Naive thymus-derived CD4-positive, alpha-beta T cell (primary cell): ENCODE measurements around the gene ZFYVE28. TPM values are rescaled to one million over a fixed set of nuclear protein-coding genes. Genes with fewer than 3 reads are reported as not detected.

Experiments used
- ATAC-seq: fragments of 150-1000 bp; cut with Tn5 transposase; 2 replicates; pipeline ENCODE4 v1.10.0; 2021; ENCODE audit warnings: mild to moderate bottlenecking, moderate library complexity
- CTCF ChIA-PET: fragments of 350-600 bp; sonication (Branson Sonifier 250); formaldehyde crosslinking; loops from one replicate; lab custom pipeline; 2021; ENCODE audit warnings: antibody characterized with exemption; lab: Charles Lee
- POLR2A ChIA-PET: fragments of 350-600 bp; sonication (Branson Sonifier 250); formaldehyde crosslinking; loops from one replicate; lab custom pipeline; 2021; ENCODE audit warnings: antibody characterized with exemption, inconsistent platforms; lab: Charles Lee
- DNase-seq, 9 donors: peaks; one replicate each; pipeline versions ENCODE4 v3.0.0 to v3.0.0-alpha.2; 2020 to 2022; ENCODE audit warnings: mixed read lengths in 1 of 9
- H3K27ac ChIP-seq: one replicate; pipeline ENCODE4 v1.7.0; 2013; ENCODE audit warnings: mild to moderate bottlenecking, low read depth, low read length, moderate library complexity
- H3K27me3 ChIP-seq, 2 donors: one replicate each; pipeline ENCODE4 v1.7.0; 2013; ENCODE audit warnings: low read length in 2 of 2, mild to moderate bottlenecking in 2 of 2, moderate library complexity in 2 of 2; ENCODE audit not compliant: control insufficient read depth in 2 of 2, insufficient read depth in 2 of 2
- H3K36me3 ChIP-seq, 3 experiments: 1 replicate in 2 of 3; 2 replicates in 1 of 3; pipeline ENCODE4 v1.7.0; 2013; ENCODE audit warnings: low read length in 3 of 3, mild to moderate bottlenecking in 3 of 3, moderate library complexity in 1 of 3; ENCODE audit not compliant: insufficient read depth in 3 of 3, control insufficient read depth in 2 of 3
- H3K4me1 ChIP-seq, 2 donors: one replicate each; pipeline ENCODE4 v1.7.0; 2013; ENCODE audit warnings: low read length in 2 of 2, mild to moderate bottlenecking in 2 of 2, moderate library complexity in 1 of 2; ENCODE audit not compliant: control insufficient read depth in 2 of 2, insufficient read depth in 2 of 2
- H3K4me3 ChIP-seq: 2 replicates; pipeline ENCODE4 v1.7.0; 2013; ENCODE audit warnings: mild to moderate bottlenecking, low read length
- H3K9me3 ChIP-seq, 3 experiments: 1 replicate in 2 of 3; 2 replicates in 1 of 3; pipeline ENCODE4 v1.7.0; 2013; ENCODE audit warnings: low read length in 3 of 3; ENCODE audit not compliant: control insufficient read depth in 2 of 3
- H3K27ac Mint-ChIP-seq, 9 donors: one replicate each; pipeline ENCODE4 v1.8.0; 2020 to 2022; ENCODE audit warnings: mixed read lengths in 9 of 9, mild to moderate bottlenecking in 8 of 9, moderate library complexity in 5 of 9, inconsistent platforms in 2 of 9
- H3K27me3 Mint-ChIP-seq, 5 donors: one replicate each; pipeline ENCODE4 v1.8.0; 2021 to 2022; ENCODE audit warnings: mixed read lengths in 5 of 5, mild to moderate bottlenecking in 1 of 5
- H3K36me3 Mint-ChIP-seq, 5 donors: one replicate each; pipeline ENCODE4 v1.8.0; 2020 to 2022; ENCODE audit warnings: mixed read lengths in 5 of 5, mild to moderate bottlenecking in 3 of 5, inconsistent platforms in 1 of 5
- H3K4me1 Mint-ChIP-seq, 7 donors: one replicate each; pipeline ENCODE4 v1.8.0; 2020 to 2022; ENCODE audit warnings: mixed read lengths in 7 of 7, mild to moderate bottlenecking in 3 of 7, inconsistent platforms in 1 of 7
- H3K4me3 Mint-ChIP-seq, 10 donors: one replicate each; pipeline ENCODE4 v1.8.0; 2020 to 2022; ENCODE audit warnings: mild to moderate bottlenecking in 10 of 10, mixed read lengths in 10 of 10, moderate library complexity in 6 of 10, inconsistent platforms in 2 of 10
- H3K9me3 Mint-ChIP-seq, 11 donors: one replicate each; pipeline ENCODE4 v1.8.0; 2020 to 2022; ENCODE audit warnings: mixed read lengths in 11 of 11, mild to moderate bottlenecking in 4 of 11, inconsistent platforms in 1 of 11, moderate library complexity in 1 of 11
- intact Hi-C, 2 donors: fragments of 100-400 bp; cut with micrococcal nuclease; formaldehyde crosslinking; loops; one replicate each; pipeline ENCODE4 v1.15.1; 2023
- polyA plus RNA-seq, 2 donors: library from polyadenylated mRNA; unstranded; fragments of 300-500 nt; fragmentation: Illumina TruSeq; gene quantifications; one replicate each; pipeline ENCODE4 v1.2.3, GENCODE V29; 2021
- total RNA-seq, 6 experiments: library from RNA in 5 of 6; stranded (reverse) in 5 of 6; gene quantifications; 1 replicate in 5 of 6; 2 replicates in 1 of 6; pipeline ENCODE4 v1.2.3 and lab custom pipeline; 2021 to 2026

ZFYVE28 gene
- total and polyA plus RNA-seq, 7 experiments from 2014 or later = 6.1 to 26.5 (median 15.9) TPM

DNA sequence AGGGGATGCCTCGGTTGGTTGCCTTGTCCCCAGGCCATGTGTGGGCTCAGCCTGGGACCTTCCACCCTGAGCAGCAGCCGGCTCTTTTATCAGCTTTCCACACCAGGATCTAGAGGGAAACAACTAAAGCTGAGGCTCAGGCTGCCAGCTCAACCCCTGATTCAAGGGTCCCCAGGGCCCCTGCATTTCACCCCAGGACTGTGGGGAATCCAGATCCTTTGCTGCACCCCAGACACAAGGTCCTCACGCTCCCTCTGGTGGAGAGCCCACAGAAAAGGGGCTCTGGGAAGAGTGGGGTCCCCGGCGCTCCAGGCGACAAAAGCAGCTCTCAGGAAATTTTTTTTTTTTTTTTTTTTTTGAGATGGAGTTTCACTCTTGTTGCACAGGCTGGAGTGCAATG is 64.3 kb downstream of the ZFYVE28 start:
- ATAC-seq (peak; percentile 61), DNase-seq (peak in 5 of 9 donors; percentile 25 to 51 (median 44))
- Mint-ChIP-seq H3K4me3 (no peak overlapping the region), H3K27me3 (no peaks in the 10 kb centered on the region), H3K9me3 (no peaks in the 10 kb centered on the region), H3K4me1 (peaks cover 0 to 11% (median 6%) of the 10 kb centered on the region in 7 donors), H3K27ac (no peak overlapping the region), H3K36me3 (no peaks in the 10 kb centered on the region)
- H3K4me3 ChIP-seq = no peak overlapping the region
- H3K27ac ChIP-seq = no peak overlapping the region
- H3K27me3 ChIP-seq = no peaks in the 10 kb centered on the region
- intact Hi-C loops = loop anchor here (1.0 to 10.0 kb wide), 4 partner anchors 69 to 134 kb away; partner anchors contain the start of genes HAUS3 (in 1 of the 2) and POLN (in 1 of the 2)
- no peaks in the 10 kb centered on the region for H3K4me1 ChIP-seq
- CTCF ChIA-PET = interaction anchor here (0.8 to 1.5 kb wide), 3 partner anchors 130 to 137 kb away, joined by 3 to 7 read pairs (median 3); no protein-coding TSS in a partner anchor
- POLR2A ChIA-PET = no interaction called here
- peaks cover 0 to 6% (median 0%) of the 10 kb centered on the region in 3 experiments for H3K36me3 ChIP-seq
- H3K9me3 ChIP-seq = no peaks in the 10 kb centered on the region

DNA sequence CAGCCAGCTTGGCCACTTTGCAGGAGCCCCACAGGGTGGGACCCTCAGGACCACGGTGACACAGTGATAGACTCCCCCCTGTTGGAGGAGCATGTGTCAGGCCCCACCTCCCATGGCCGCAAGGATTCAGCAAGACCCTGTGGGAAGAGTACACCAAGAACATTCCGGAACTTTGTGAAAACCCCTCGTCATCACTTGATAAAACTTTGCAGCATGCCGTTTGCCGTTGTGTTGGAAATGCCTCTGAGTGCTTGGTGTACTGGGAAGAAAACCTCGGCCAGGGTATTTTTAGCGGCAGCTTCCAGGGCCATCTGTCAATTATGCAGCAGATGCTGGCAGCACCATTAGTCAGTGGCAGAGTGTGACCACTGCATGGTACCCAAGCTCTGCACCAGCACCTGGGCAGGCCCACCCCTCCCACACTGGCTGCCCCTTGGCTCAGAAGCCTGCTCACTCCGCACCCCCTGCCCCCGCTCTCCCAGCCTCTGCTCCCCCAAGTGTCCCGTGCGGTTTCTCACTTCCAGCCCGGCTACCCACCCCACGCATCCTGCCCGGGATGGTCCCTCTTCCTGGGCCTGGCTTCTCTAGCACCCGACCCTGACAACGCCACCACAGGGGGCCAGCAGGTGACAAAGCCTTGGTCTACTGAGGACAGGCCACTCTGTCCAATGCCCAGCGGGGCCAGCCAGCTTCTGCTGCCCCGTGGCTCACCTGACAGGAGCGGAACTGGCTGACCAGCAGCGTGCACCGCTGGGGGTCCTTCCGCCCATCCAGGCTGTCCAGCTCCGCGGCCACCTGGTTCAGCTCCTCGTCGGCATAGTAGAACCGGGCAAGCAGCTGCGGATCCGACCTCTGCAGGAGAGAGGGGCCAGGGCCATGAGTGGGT is 65.0 kb downstream of the ZFYVE28 start:
- Histone ChIP-seq H3K27me3 (no peaks in the 10 kb centered on the region), H3K4me1 (no peaks in the 10 kb centered on the region), H3K9me3 (no peaks in the 10 kb centered on the region), H3K27ac (no peak overlapping the region), H3K4me3 (no peak overlapping the region), H3K36me3 (peaks cover 0 to 6% (median 0%) of the 10 kb centered on the region in 3 experiments)
- POLR2A ChIA-PET = no interaction called here
- Mint-ChIP-seq H3K9me3 (no peaks in the 10 kb centered on the region), H3K27me3 (peaks cover 0 to 6% (median 0%) of the 10 kb centered on the region in 5 donors), H3K27ac (peak overlapping the region in 1 of 9 donors; percentile 45), H3K4me1 (peaks cover 0 to 11% (median 6%) of the 10 kb centered on the region in 7 donors), H3K36me3 (no peaks in the 10 kb centered on the region), H3K4me3 (no peak overlapping the region)
- DNase-seq (no peak), ATAC-seq (no peak)
- intact Hi-C loops = loop anchor here (1.0 to 10.0 kb wide), 4 partner anchors 69 to 133 kb away; partner anchors contain the start of genes HAUS3 (in 1 of the 2) and POLN (in 1 of the 2)
- CTCF ChIA-PET = interaction anchor here (0.8 to 1.5 kb wide), 2 partner anchors 129 to 133 kb away, joined by 3 to 7 read pairs; no protein-coding TSS in a partner anchor

DNA sequence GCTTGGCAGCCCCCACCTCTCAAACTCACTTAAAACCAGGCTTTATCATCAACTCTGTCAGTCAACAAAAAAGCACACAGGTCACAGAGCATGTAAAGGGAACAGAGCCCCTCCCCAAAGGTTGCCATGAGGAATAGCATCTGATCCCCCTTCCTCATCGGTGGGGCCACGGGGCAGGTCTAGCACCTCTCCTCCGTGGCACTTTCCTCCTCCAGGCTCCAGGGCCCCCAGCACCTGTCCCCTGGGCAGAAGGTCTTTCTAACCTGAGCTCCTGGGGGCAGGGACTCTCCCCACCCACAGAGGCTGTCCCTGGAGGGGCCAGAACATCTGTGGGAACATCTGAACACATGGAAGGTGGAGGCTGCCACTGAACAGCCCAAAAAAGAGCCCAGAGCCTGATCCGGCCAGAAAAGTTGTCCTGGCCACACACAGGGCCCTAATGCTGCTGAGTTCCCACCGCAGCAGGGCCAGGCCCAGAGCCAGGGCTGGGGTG is 65.7 kb downstream of the ZFYVE28 start:
- Histone ChIP-seq H3K27ac (no peak overlapping the region), H3K4me3 (no peak overlapping the region), H3K36me3 (peaks cover 0 to 6% (median 0%) of the 10 kb centered on the region in 3 experiments), H3K27me3 (no peaks in the 10 kb centered on the region), H3K9me3 (no peaks in the 10 kb centered on the region), H3K4me1 (no peaks in the 10 kb centered on the region)
- no peaks in the 10 kb centered on the region for H3K9me3 Mint-ChIP-seq
- peak in 1 of 9 donors; percentile 7 for DNase-seq
- ChIA-PET POLR2A (no interaction called here), CTCF (no interaction called here)
- H3K27ac Mint-ChIP-seq = peak overlapping the region in 1 of 9 donors; percentile 54
- ATAC-seq = no peak
- H3K36me3 Mint-ChIP-seq = no peaks in the 10 kb centered on the region
- peaks cover 0 to 17% (median 8%) of the 10 kb centered on the region in 7 donors for H3K4me1 Mint-ChIP-seq
- no peak overlapping the region for H3K4me3 Mint-ChIP-seq
- intact Hi-C loops = loop anchor here (5.0 to 10.0 kb wide), 2 partner anchors 68 to 110 kb away; partner anchors contain the start of genes HAUS3 (in 1 of the 2) and POLN (in 1 of the 2)
- H3K27me3 Mint-ChIP-seq = peaks cover 0 to 6% (median 0%) of the 10 kb centered on the region in 5 donors

DNA sequence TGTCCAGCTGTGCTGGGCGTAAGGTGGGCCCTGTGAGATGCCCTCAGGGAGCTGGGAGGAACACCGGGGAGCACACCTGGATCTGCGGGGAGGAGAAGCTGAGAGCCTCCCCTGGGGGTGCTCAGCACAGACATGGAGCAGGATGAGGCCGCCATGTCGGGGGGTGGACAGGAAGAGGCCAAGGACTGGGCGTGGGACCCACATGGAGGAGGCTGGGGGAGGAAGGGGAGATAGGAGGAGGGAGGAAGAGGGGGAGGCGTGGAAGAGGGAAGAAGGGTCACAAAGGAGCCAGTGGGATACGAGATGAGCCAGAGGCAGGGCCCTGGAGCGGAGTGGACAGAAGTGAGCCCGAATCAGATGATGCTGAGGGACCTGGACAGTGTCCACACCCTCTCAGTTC is 66.3 kb downstream of the ZFYVE28 start:
- Histone ChIP-seq H3K36me3 (peaks cover 0 to 6% (median 0%) of the 10 kb centered on the region in 3 experiments), H3K4me1 (no peaks in the 10 kb centered on the region), H3K4me3 (no peak overlapping the region), H3K27me3 (no peaks in the 10 kb centered on the region), H3K27ac (no peak overlapping the region), H3K9me3 (no peaks in the 10 kb centered on the region)
- ATAC-seq = no peak
- Mint-ChIP-seq H3K4me3 (no peak overlapping the region), H3K4me1 (peaks cover 2 to 23% (median 13%) of the 10 kb centered on the region in 7 donors), H3K27me3 (peaks cover 0 to 8% (median 0%) of the 10 kb centered on the region in 5 donors), H3K36me3 (peaks cover 0 to 2% (median 0%) of the 10 kb centered on the region in 5 donors), H3K9me3 (peaks cover 0 to 4% (median 0%) of the 10 kb centered on the region in 11 donors), H3K27ac (peak overlapping the region in 2 of 9 donors; percentile 38 to 54)
- POLR2A ChIA-PET = no interaction called here
- CTCF ChIA-PET = no interaction called here
- intact Hi-C loops = loop anchor here (5.0 to 10.0 kb wide), 2 partner anchors 67 to 110 kb away; partner anchors contain the start of genes HAUS3 (in 1 of the 2) and POLN (in 1 of the 2)
- DNase-seq = peak in 1 of 9 donors; percentile 18

DNA sequence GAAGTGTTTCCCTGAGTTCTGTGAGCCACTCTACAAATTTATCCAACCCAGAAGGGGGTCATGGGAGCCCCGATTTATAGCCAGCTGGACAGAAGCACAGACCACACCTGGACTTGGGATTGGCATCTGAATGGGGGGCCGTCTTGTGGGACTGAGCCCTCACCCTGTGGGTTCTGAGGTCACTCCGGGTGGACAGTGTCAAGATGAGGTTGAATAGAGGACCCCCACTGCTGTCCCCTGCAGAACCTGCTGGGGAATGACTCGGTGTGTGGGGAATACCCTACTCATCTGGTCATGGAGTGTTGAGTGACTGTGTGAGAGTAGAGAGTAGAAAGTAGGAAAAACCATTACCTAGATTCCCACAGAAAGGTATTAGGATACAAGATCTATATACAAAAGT is 67.5 kb downstream of the ZFYVE28 start:
- H3K4me3 ChIP-seq = no peak overlapping the region
- ATAC-seq (no peak), DNase-seq (peak in 1 of 9 donors; percentile 7)
- intact Hi-C loops = loop anchor here (5.0 to 10.0 kb wide), 2 partner anchors 66 to 109 kb away; partner anchors contain the start of genes HAUS3 (in 1 of the 2) and POLN (in 1 of the 2)
- Mint-ChIP-seq H3K27ac (peak overlapping the region in 1 of 9 donors; percentile 40), H3K36me3 (peaks cover 0 to 8% (median 0%) of the 10 kb centered on the region in 5 donors), H3K4me1 (peaks cover 3 to 24% (median 15%) of the 10 kb centered on the region in 7 donors), H3K4me3 (no peak overlapping the region), H3K9me3 (peaks cover 0 to 14% (median 0%) of the 10 kb centered on the region in 11 donors), H3K27me3 (peaks cover 0 to 8% (median 0%) of the 10 kb centered on the region in 5 donors)
- peaks cover 0 to 6% (median 0%) of the 10 kb centered on the region in 3 experiments for H3K36me3 ChIP-seq
- H3K9me3 ChIP-seq = no peaks in the 10 kb centered on the region
- CTCF ChIA-PET = no interaction called here
- H3K4me1 ChIP-seq = no peaks in the 10 kb centered on the region
- POLR2A ChIA-PET = no interaction called here
- H3K27me3 ChIP-seq = no peaks in the 10 kb centered on the region
- no peak overlapping the region for H3K27ac ChIP-seq

DNA sequence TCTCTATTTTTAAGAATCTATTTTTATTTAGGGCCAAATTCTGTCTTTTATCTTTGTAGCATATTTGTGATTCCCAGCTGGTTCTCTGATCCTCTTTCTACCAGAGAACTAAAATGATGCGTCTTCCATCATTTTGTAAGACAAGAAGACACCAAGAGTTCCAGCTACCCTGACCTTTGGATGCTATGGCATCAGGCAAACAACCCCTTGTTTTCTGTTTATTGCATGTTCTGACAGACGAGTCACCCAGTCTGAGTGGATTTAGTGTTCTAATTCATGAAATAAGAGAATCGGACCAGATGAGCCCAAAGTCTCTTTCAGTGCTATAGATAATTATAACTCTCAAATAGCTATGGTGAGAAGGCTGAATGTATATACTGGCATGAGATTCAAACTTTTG is 69.7 kb downstream of the ZFYVE28 start:
- peaks cover 0 to 21% (median 15%) of the 10 kb centered on the region in 5 donors for H3K36me3 Mint-ChIP-seq
- Histone ChIP-seq H3K27ac (no peak overlapping the region), H3K27me3 (no peaks in the 10 kb centered on the region), H3K4me3 (no peak overlapping the region), H3K4me1 (no peaks in the 10 kb centered on the region), H3K9me3 (no peaks in the 10 kb centered on the region), H3K36me3 (peaks cover 0 to 6% (median 0%) of the 10 kb centered on the region in 3 experiments)
- no peak for DNase-seq
- CTCF ChIA-PET = interaction anchor here (1.5 kb wide), 1 partner anchor 129 kb away, joined by 3 read pairs; no protein-coding TSS in a partner anchor
- H3K27ac Mint-ChIP-seq = peak overlapping the region in 2 of 9 donors; percentile 4 to 45
- no peak overlapping the region for H3K4me3 Mint-ChIP-seq
- H3K27me3 Mint-ChIP-seq = peaks cover 0 to 14% (median 0%) of the 10 kb centered on the region in 5 donors
- intact Hi-C loops = no loop called here
- no peak for ATAC-seq
- peaks cover 0 to 29% (median 3%) of the 10 kb centered on the region in 11 donors for H3K9me3 Mint-ChIP-seq
- H3K4me1 Mint-ChIP-seq = peaks cover 3 to 19% (median 9%) of the 10 kb centered on the region in 7 donors
- POLR2A ChIA-PET = interaction anchor here (1.0 kb wide), 1 partner anchor 87 kb away, joined by 3 read pairs; the partner anchor contains the start of gene MXD4
